Trophoblast cell (in vitro differentiated cells and primary cell): ENCODE data around the gene ZBTB7C.

Experiments
- DNase-seq, 2 donors: peaks; one replicate each; pipeline ENCODE4 v3.0.0-alpha.2; 2016
- H2AFZ ChIP-seq: 2 replicates; pipeline ENCODE4 v1.6.1; 2013; ENCODE audit warnings: low read length, moderate library complexity, mild to moderate bottlenecking; ENCODE audit not compliant: insufficient read depth, poor library complexity
- H2AK5ac ChIP-seq: 2 replicates; pipeline ENCODE4 v1.6.1; 2013; ENCODE audit warnings: mild to moderate bottlenecking, low read length
- H2BK120ac ChIP-seq: 2 replicates; pipeline ENCODE4 v1.6.1; 2013; ENCODE audit warnings: low read length, mild to moderate bottlenecking, moderate library complexity; ENCODE audit not compliant: insufficient read depth, poor library complexity
- H2BK12ac ChIP-seq: 2 replicates; pipeline ENCODE4 v1.6.1; 2013; ENCODE audit warnings: mild to moderate bottlenecking, low read length, moderate library complexity
- H2BK5ac ChIP-seq: 2 replicates; pipeline ENCODE4 v1.6.1; 2013; ENCODE audit warnings: low read length, low read depth, moderate library complexity, mild to moderate bottlenecking; ENCODE audit not compliant: poor library complexity
- H3K14ac ChIP-seq: 2 replicates; pipeline ENCODE4 v1.6.1; 2013; ENCODE audit warnings: mild to moderate bottlenecking, low read length
- H3K18ac ChIP-seq: 2 replicates; pipeline ENCODE4 v1.6.1; 2013; ENCODE audit warnings: mild to moderate bottlenecking, low read length
- H3K23ac ChIP-seq: 2 replicates; pipeline ENCODE4 v1.6.1; 2013; ENCODE audit warnings: low read length
- H3K27ac ChIP-seq: 2 replicates; pipeline ENCODE4 v1.5.1; 2013; ENCODE audit warnings: low read depth, mild to moderate bottlenecking, inconsistent platforms, low read length, moderate library complexity
- H3K27me3 ChIP-seq: 2 replicates; pipeline ENCODE4 v1.6.1; 2013; ENCODE audit warnings: inconsistent platforms, mild to moderate bottlenecking, low read length, moderate library complexity; ENCODE audit not compliant: insufficient read depth
- H3K36me3 ChIP-seq, 2 experiments: 1 replicate in 1 of 2; 2 replicates in 1 of 2; pipeline ENCODE4 v1.6.1; 2013; ENCODE audit warnings: low read length in 2 of 2, mild to moderate bottlenecking in 2 of 2, moderate library complexity in 1 of 2; ENCODE audit not compliant: insufficient read depth in 2 of 2, control insufficient read depth in 1 of 2
- H3K4ac ChIP-seq: 2 replicates; pipeline ENCODE4 v1.6.1; 2013; ENCODE audit warnings: low read depth, mild to moderate bottlenecking, low read length, moderate library complexity
- H3K4me1 ChIP-seq, 2 experiments: 1 replicate in 1 of 2; 2 replicates in 1 of 2; pipeline ENCODE4 v1.6.1; 2013; ENCODE audit warnings: low read length in 2 of 2, mild to moderate bottlenecking in 2 of 2, moderate library complexity in 1 of 2; ENCODE audit not compliant: insufficient read depth in 2 of 2, control insufficient read depth in 1 of 2
- H3K4me2 ChIP-seq: 2 replicates; pipeline ENCODE4 v1.6.1; 2013; ENCODE audit warnings: inconsistent platforms, mild to moderate bottlenecking, low read length, moderate library complexity
- H3K4me3 ChIP-seq: 2 replicates; pipeline ENCODE4 v1.5.1; 2013; ENCODE audit warnings: mild to moderate bottlenecking, low read depth, low read length, inconsistent platforms
- H3K79me1 ChIP-seq: one replicate; pipeline ENCODE4 v1.6.1; 2013; ENCODE audit warnings: low read length
- H3K79me2 ChIP-seq: 2 replicates; pipeline ENCODE4 v1.6.1; 2013; ENCODE audit warnings: low read length, mild to moderate bottlenecking; ENCODE audit not compliant: control insufficient read depth, insufficient read depth, poor library complexity
- H3K9ac ChIP-seq: 2 replicates; pipeline ENCODE4 v1.6.1; 2013; ENCODE audit warnings: mild to moderate bottlenecking, low read length
- H3K9me3 ChIP-seq: 2 replicates; pipeline ENCODE4 v1.6.1; 2013; ENCODE audit warnings: low read depth, mild to moderate bottlenecking, control low read depth, inconsistent platforms, low read length; ENCODE audit not compliant: insufficient read depth
- H4K12ac ChIP-seq: 2 replicates; pipeline ENCODE4 v1.6.1; 2013; ENCODE audit warnings: low read depth, mild to moderate bottlenecking, low read length, moderate library complexity
- H4K8ac ChIP-seq: 2 replicates; pipeline ENCODE4 v1.6.1; 2013; ENCODE audit warnings: low read depth, mild to moderate bottlenecking, low read length, moderate library complexity
- H4K91ac ChIP-seq: one replicate; pipeline ENCODE4 v1.6.1; 2013; ENCODE audit warnings: low read depth, mild to moderate bottlenecking, low read length, moderate library complexity
- WGBS: extraction: QIAGEN DNeasy Blood & Tissue Kit; methylation state at CpG from one replicate; pipeline ENCODE4 v1.1.7; 2013; ENCODE audit warnings: missing lambda C conversion rate; ENCODE audit not compliant: insufficient read length, insufficient coverage; ENCODE audit errors: extremely low coverage; 5-methylcytosine and 5-hydroxymethylcytosine counted together

The ZBTB7C gene

GRCh38 chr18:48409591-48410094, 460 bp upstream of the ZBTB7C start:
- H3K27me3 ChIP-seq, result peaks cover 43% of the 10 kb centered on the region
- H3K4me3 ChIP-seq, result peak overlapping the region; percentile 74
- no peak overlapping the region for H4K12ac ChIP-seq
- no peak overlapping the region for H3K14ac ChIP-seq
- no CpG with 5 or more reads among the region's 55 CpGs for WGBS
- no peak overlapping the region for H3K4ac ChIP-seq
- H3K36me3 ChIP-seq, result no peaks in the 10 kb centered on the region
- no peaks in the 10 kb centered on the region for H3K79me2 ChIP-seq
- no peak overlapping the region for H2AK5ac ChIP-seq
- H3K23ac ChIP-seq, result no peak overlapping the region
- no peaks in the 10 kb centered on the region for H3K9me3 ChIP-seq
- peaks cover 1% of the 10 kb centered on the region for H3K79me1 ChIP-seq
- H2AFZ ChIP-seq, result peak overlapping the region; percentile 78
- no peak overlapping the region for H2BK5ac ChIP-seq
- H4K8ac ChIP-seq, result no peak overlapping the region
- peak overlapping the region; percentile 39 for H3K9ac ChIP-seq
- no peak overlapping the region for H4K91ac ChIP-seq
- H3K4me2 ChIP-seq, result peak overlapping the region; percentile 100
- H3K18ac ChIP-seq, result no peak overlapping the region
- no peak overlapping the region for H3K27ac ChIP-seq
- DNase-seq, result no peak
- no peak overlapping the region for H2BK12ac ChIP-seq
- no peak overlapping the region for H2BK120ac ChIP-seq
- peaks cover 7 to 10% of the 10 kb centered on the region in 2 experiments for H3K4me1 ChIP-seq

- no CpG with 5 or more reads among the region's 42 CpGs for WGBS
- no peak overlapping the region for H4K8ac ChIP-seq
- H4K91ac ChIP-seq, result no peak overlapping the region
- no peak overlapping the region for H3K14ac ChIP-seq
- H2AK5ac ChIP-seq, result no peak overlapping the region
- H3K4me2 ChIP-seq, result peak overlapping the region; percentile 100
- no peak overlapping the region for H3K18ac ChIP-seq
- no peaks in the 10 kb centered on the region for H3K9me3 ChIP-seq
- no peak overlapping the region for H2BK120ac ChIP-seq
- no peak overlapping the region for H3K23ac ChIP-seq
- no peak overlapping the region for H3K4me3 ChIP-seq
- no peak overlapping the region for H3K9ac ChIP-seq
- no peak overlapping the region for H2BK5ac ChIP-seq
- no peak overlapping the region for H4K12ac ChIP-seq
- H2AFZ ChIP-seq, result peak overlapping the region; percentile 19
- no peak overlapping the region for H3K4ac ChIP-seq
- H2BK12ac ChIP-seq, result no peak overlapping the region
- H3K27ac ChIP-seq, result no peak overlapping the region
- H3K79me1 ChIP-seq, result peaks cover 1% of the 10 kb centered on the region
- peaks cover 43% of the 10 kb centered on the region for H3K27me3 ChIP-seq
- no peaks in the 10 kb centered on the region for H3K36me3 ChIP-seq
- DNase-seq, result peak in 1 of 2 donors; percentile 37
- H3K4me1 ChIP-seq, result peaks cover 7 to 10% of the 10 kb centered on the region in 2 experiments
- no peaks in the 10 kb centered on the region for H3K79me2 ChIP-seq
These were observed 964 bp downstream of the ZBTB7C start for GRCh38 chr18:48408111-48408726.

- Histone ChIP-seq H3K18ac (no peak overlapping the region), H3K27ac (no peak overlapping the region), H3K79me2 (no peaks in the 10 kb centered on the region), H3K4me2 (no peak overlapping the region), H4K12ac (no peak overlapping the region), H2BK120ac (no peak overlapping the region), H3K9me3 (no peaks in the 10 kb centered on the region), H3K27me3 (peaks cover 43% of the 10 kb centered on the region), H4K8ac (no peak overlapping the region), H3K79me1 (peaks cover 1% of the 10 kb centered on the region), H2AFZ (no peak overlapping the region), H3K14ac (no peak overlapping the region), H3K23ac (no peak overlapping the region), H4K91ac (no peak overlapping the region), H3K4me1 (peaks cover 7 to 10% of the 10 kb centered on the region in 2 experiments), H2BK5ac (no peak overlapping the region), H3K9ac (no peak overlapping the region), H2AK5ac (no peak overlapping the region), H2BK12ac (no peak overlapping the region), H3K36me3 (no peaks in the 10 kb centered on the region), H3K4me3 (no peak overlapping the region), H3K4ac (no peak overlapping the region)
- DNase-seq, result no peak
- WGBS, result no CpG with 5 or more reads among the region's 3 CpGs
These were observed 1.8 kb downstream of the ZBTB7C start for GRCh38 chr18:48407358-48407757.

- Histone ChIP-seq H2AK5ac (no peak overlapping the region), H3K4ac (no peak overlapping the region), H3K4me1 (peaks cover 7 to 10% of the 10 kb centered on the region in 2 experiments), H4K91ac (no peak overlapping the region), H3K14ac (no peak overlapping the region), H3K18ac (no peak overlapping the region), H3K23ac (no peak overlapping the region), H3K27me3 (peaks cover 37% of the 10 kb centered on the region), H3K4me2 (no peak overlapping the region), H3K9ac (no peak overlapping the region), H3K9me3 (no peaks in the 10 kb centered on the region), H3K36me3 (no peaks in the 10 kb centered on the region), H4K12ac (no peak overlapping the region), H2BK5ac (no peak overlapping the region), H3K79me1 (peaks cover 1% of the 10 kb centered on the region), H2BK12ac (no peak overlapping the region), H3K79me2 (no peaks in the 10 kb centered on the region), H2AFZ (no peak overlapping the region), H4K8ac (no peak overlapping the region), H3K27ac (no peak overlapping the region), H3K4me3 (no peak overlapping the region), H2BK120ac (no peak overlapping the region)
- WGBS, result no CpG with 5 or more reads among the region's 6 CpGs
- DNase-seq, result no peak
These were observed 3.2 kb downstream of the ZBTB7C start for GRCh38 chr18:48405978-48406377.
